GM12878 (cell line): ENCODE data around the gene CACNA1A. TPM values are rescaled to one million over a fixed set of nuclear protein-coding genes. Genes with fewer than 3 reads are reported as not detected.

Experiments
- ATAC-seq: fragments of 200-7000 bp; cut with Tn5 transposase; 3 replicates; pipeline ENCODE4 v1.9.1; 2020; ENCODE audit warnings: mild to moderate bottlenecking, moderate library complexity
- BruUV-seq: library from RNA; stranded (reverse); fragments of 400-500 nt; replicated peaks from 2 replicates; lab custom pipeline; 2021; lab: Mats Ljungman, UMichigan
- CTCF ChIA-PET: fragments of 300-600 bp; sonication (Branson Sonifier 250); formaldehyde crosslinking; extraction: SDS; loops from one replicate; lab custom pipeline; 2021; ENCODE audit warnings: inconsistent platforms; lab: Yijun Ruan, JAX
- POLR2A ChIA-PET: fragments of 350-600 bp; formaldehyde crosslinking; extraction: SDS; loops from one replicate; lab custom pipeline; 2021; ENCODE audit warnings: inconsistent platforms; lab: Charles Lee
- RAD21 ChIA-PET: fragments of 300-600 bp; sonication (Branson Sonifier 250); formaldehyde crosslinking; loops from one replicate; lab custom pipeline; 2023; ENCODE audit warnings: antibody characterized with exemption; ENCODE audit not compliant: unreplicated experiment; lab: Charles Lee
- SMC1A ChIA-PET: fragments of 300-600 bp; sonication (Branson Sonifier 250); formaldehyde crosslinking; loops from one replicate; lab custom pipeline; 2023; ENCODE audit not compliant: unreplicated experiment, uncharacterized antibody; lab: Charles Lee
- DNase-seq: peaks from one replicate; pipeline ENCODE4 v3.0.0-alpha.2; 2011; ENCODE audit warnings: low read depth, low spot score
- FAIRE-seq: peaks from 3 replicates; lab custom pipeline; 2011; peaks lifted over from hg19 to GRCh38; lab: Jason Lieb, UNC
- H2AFZ ChIP-seq: 2 replicates; pipeline ENCODE4 v1.6.0; 2011; ENCODE audit warnings: low read depth, low read length, control low read depth; ENCODE audit not compliant: control insufficient read depth
- H3K27ac ChIP-seq: 2 replicates; pipeline ENCODE4 v1.5.1; 2011; ENCODE audit warnings: control low read depth; ENCODE audit not compliant: control insufficient read depth, insufficient read depth
- H3K27me3 ChIP-seq, 2 experiments: replicated peaks in 1 of 2; 2 replicates each; pipeline versions ENCODE4 v1.6.0 to v1.6.1; 2011; ENCODE audit warnings: low read length in 1 of 2; ENCODE audit not compliant: control insufficient read depth in 2 of 2, insufficient read depth in 2 of 2
- H3K36me3 ChIP-seq, 2 experiments: 2 replicates each; pipeline ENCODE4 v1.5.1; 2011; ENCODE audit warnings: low read length in 1 of 2; ENCODE audit not compliant: control insufficient read depth in 2 of 2, insufficient read depth in 2 of 2
- H3K4me1 ChIP-seq: 2 replicates; pipeline ENCODE4 v1.6.1; 2011; ENCODE audit warnings: mild to moderate bottlenecking, low read length, moderate library complexity, mixed read lengths; ENCODE audit not compliant: control insufficient read depth, insufficient read depth
- H3K4me2 ChIP-seq: 2 replicates; pipeline ENCODE4 v1.6.0; 2011; ENCODE audit warnings: control low read depth; ENCODE audit not compliant: control insufficient read depth, insufficient read depth
- H3K4me3 ChIP-seq: fragments of 200-600 bp; sonication (generic); 2 replicates; pipeline ENCODE4 v1.5.1; 2016
- H3K79me2 ChIP-seq: 2 replicates; pipeline ENCODE4 v1.6.0; 2011; ENCODE audit warnings: low read length; ENCODE audit not compliant: control insufficient read depth, insufficient read depth
- H3K9ac ChIP-seq: 2 replicates; pipeline ENCODE4 v1.8.0; 2011; ENCODE audit warnings: low read length, control low read depth, mixed read lengths; ENCODE audit not compliant: control insufficient read depth, insufficient read depth
- H3K9me3 ChIP-seq: replicated peaks from 3 replicates; pipeline ENCODE4 v1.5.1; 2011; ENCODE audit warnings: mild to moderate bottlenecking, low read length; ENCODE audit not compliant: control insufficient read depth, insufficient read depth
- H4K20me1 ChIP-seq: 2 replicates; pipeline ENCODE4 v1.6.0; 2011; ENCODE audit not compliant: control insufficient read depth, insufficient read depth
- ATF7 ChIP-seq: fragments of 450-650 bp; IDR thresholded peaks from 2 replicates; pipeline ENCODE4 v1.6.1; 2016; ENCODE audit warnings: low read depth, mild to moderate bottlenecking
- JUNB ChIP-seq: IDR thresholded peaks from 2 replicates; pipeline ENCODE4 v1.6.1; 2016; ENCODE audit warnings: antibody characterized with exemption, mild to moderate bottlenecking
- JUND ChIP-seq: IDR thresholded peaks from 2 replicates; pipeline ENCODE4 v1.6.1; 2012; ENCODE audit warnings: low read depth, mild to moderate bottlenecking, low read length, improper control_type of control experiment, moderate library complexity
- NFYA ChIP-seq: IDR thresholded peaks from 2 replicates; pipeline ENCODE4 v1.6.1; 2011; ENCODE audit warnings: low read depth, mild to moderate bottlenecking, low read length, improper control_type of control experiment, borderline replicate concordance
- PAX5 ChIP-seq: IDR thresholded peaks from 2 replicates; pipeline ENCODE4 v1.6.1; 2011; ENCODE audit warnings: low read depth, low read length, borderline replicate concordance
- RBBP5 ChIP-seq: fragments of 200-600 bp; sonication (generic); conservative IDR thresholded peaks from 2 replicates; pipeline ENCODE4 v1.6.1; 2016
- SMAD5 ChIP-seq: IDR thresholded peaks from 2 replicates; pipeline ENCODE4 v1.6.1; 2016; ENCODE audit warnings: antibody characterized with exemption, low read depth
- SP1 ChIP-seq: IDR thresholded peaks from one replicate; pipeline ENCODE4 v1.6.1; 2011; ENCODE audit warnings: low read depth, low read length
- WGBS: methylation state at CpG from one replicate; pipeline ENCODE4 v1.1.6; 2016; ENCODE audit warnings: low lambda C conversion rate; ENCODE audit not compliant: insufficient replicate concordance, insufficient coverage; ENCODE audit errors: missing lambda C conversion rate; 5-methylcytosine and 5-hydroxymethylcytosine counted together
- in situ Hi-C: fragments of 300-500 bp; cut with MboI; formaldehyde crosslinking; loops from 9 replicates; pipeline ENCODE4 v1.14.3; 2018; ENCODE audit warnings: mixed read lengths
- intact Hi-C: fragments of 100-400 bp; cut with micrococcal nuclease; formaldehyde crosslinking; loops from one replicate; pipeline ENCODE4 v1.14.2; 2022; ENCODE audit not compliant: unreplicated experiment
- polyA plus RNA-seq, 11 experiments: library from polyadenylated mRNA; depleted of rRNA in 4 of 11; unstranded in 6 of 11; stranded (reverse) in 5 of 11; fragments of >200 nt; fragmentation: Nextera tagmentation in 4 of 11; fragmentation: Illumina TruSeq in 1 of 11; extraction: Ambion mirVana in 4 of 11; extraction: Trizol in 1 of 11; gene quantifications; 1 replicate in 1 of 11; 2 replicates in 10 of 11; pipeline versions ENCODE4 v1.2.1 to v1.2.3, GENCODE V29; 2011 to 2016; ENCODE audit warnings: inconsistent platforms in 2 of 11, missing spikeins in 2 of 11, low read depth in 1 of 11
- total RNA-seq, 4 experiments: library from RNA; depleted of rRNA in 3 of 4; stranded (reverse); fragments of >200 nt in 3 of 4; fragmentation: Illumina TruSeq in 1 of 4; extraction: Trizol in 1 of 4; gene quantifications; 2 replicates each; pipeline versions ENCODE4 v1.2.1 to v1.2.3, GENCODE V29; 2013 to 2021
- TF ChIP-seq, protein P1 (sequence below): fragments of 450-650 bp; IDR thresholded peaks from 2 replicates; pipeline ENCODE4 v1.6.1; 2017; ENCODE audit warnings: mild to moderate bottlenecking, low read depth, inconsistent platforms; ENCODE audit not compliant: poor library complexity, severe bottlenecking
- TF ChIP-seq, protein P2 (sequence below): fragments of 150-350 bp; IDR thresholded peaks from 2 replicates; pipeline ENCODE4 v1.6.1; 2014; ENCODE audit warnings: mild to moderate bottlenecking, low read depth, low read length
- TF ChIP-seq, protein P3 (sequence below): fragments of 450-650 bp; conservative IDR thresholded peaks from 2 replicates; pipeline ENCODE4 v1.6.1; 2017; ENCODE audit warnings: mild to moderate bottlenecking, moderate library complexity
- TF ChIP-seq, protein P4 (sequence below): IDR thresholded peaks from 2 replicates; pipeline ENCODE4 v1.6.1; 2011; ENCODE audit warnings: borderline replicate concordance, low read depth, mild to moderate bottlenecking, moderate library complexity, low read length; ENCODE audit not compliant: insufficient read depth, poor library complexity, severe bottlenecking
- TF ChIP-seq, protein P5 (sequence below): fragments of 450-650 bp; IDR thresholded peaks from 2 replicates; pipeline ENCODE4 v1.6.1; 2018; ENCODE audit warnings: borderline replicate concordance, mild to moderate bottlenecking; ENCODE audit not compliant: partially characterized antibody

Gene CACNA1A
- total and polyA plus RNA-seq, 10 of the 15 experiments (the other 5 are each of a cell fraction or from before 2014, with no cell fraction given): 1.1 to 4.4 (median 2.5) TPM

DNA sequence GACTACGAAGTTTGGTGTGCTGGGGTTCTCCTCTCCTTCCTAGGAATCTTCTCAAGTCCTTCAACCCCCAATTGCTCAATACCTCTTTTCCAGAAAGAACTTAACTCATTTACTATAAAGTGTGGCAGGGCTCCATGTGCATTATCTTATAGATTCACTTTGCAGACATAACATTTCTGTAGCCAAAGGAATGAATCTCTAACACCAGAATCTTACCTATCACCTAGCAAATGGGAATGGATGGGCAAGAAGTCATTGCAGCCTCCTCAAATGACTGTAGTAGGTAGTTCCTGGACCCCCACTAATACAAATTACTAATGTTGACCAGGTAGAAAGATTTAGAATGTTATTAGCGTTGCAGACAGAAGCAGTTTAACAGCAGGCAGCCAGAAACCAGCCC is 5.7 kb upstream of the CACNA1A start (continued):
- TF ChIP-seq SP1: no peak
- TF ChIP-seq, protein P1, sequence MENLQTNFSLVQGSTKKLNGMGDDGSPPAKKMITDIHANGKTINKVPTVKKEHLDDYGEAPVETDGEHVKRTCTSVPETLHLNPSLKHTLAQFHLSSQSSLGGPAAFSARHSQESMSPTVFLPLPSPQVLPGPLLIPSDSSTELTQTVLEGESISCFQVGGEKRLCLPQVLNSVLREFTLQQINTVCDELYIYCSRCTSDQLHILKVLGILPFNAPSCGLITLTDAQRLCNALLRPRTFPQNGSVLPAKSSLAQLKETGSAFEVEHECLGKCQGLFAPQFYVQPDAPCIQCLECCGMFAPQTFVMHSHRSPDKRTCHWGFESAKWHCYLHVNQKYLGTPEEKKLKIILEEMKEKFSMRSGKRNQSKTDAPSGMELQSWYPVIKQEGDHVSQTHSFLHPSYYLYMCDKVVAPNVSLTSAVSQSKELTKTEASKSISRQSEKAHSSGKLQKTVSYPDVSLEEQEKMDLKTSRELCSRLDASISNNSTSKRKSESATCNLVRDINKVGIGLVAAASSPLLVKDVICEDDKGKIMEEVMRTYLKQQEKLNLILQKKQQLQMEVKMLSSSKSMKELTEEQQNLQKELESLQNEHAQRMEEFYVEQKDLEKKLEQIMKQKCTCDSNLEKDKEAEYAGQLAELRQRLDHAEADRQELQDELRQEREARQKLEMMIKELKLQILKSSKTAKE: no peak
- no peak for TF ChIP-seq JUND
- no peak for TF ChIP-seq JUNB
- no peak for TF ChIP-seq SMAD5

DNA sequence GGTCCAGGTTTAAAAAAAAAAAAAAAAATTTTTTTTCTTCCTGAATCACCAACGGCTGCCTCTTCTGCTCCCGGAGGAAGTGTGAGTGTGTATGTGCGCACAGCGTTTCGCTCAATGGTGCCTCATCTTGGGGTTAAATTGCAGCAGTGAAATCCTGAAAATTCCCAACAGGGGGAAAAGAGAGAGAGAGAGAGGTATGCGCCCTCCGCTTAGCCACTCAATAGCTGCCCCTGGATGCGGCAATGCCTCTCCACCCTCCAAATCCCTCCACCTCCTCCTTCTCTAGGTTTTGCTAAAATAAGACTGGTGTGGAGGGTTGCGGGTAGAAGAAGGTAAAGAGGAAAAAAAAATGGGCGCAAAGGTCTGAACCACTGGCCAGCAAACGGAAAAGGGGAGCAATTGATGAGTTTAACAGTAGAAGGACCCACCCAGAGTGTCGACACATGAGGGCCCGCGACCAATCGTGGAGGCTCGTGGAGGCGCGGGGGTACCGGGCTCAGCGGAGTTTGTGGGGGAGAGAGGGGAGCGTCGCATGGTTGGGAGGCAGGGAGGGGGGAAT is 853 bp upstream of the CACNA1A start:
- intact Hi-C loops: no loop called here
- no peak overlapping the region for H3K4me3 ChIP-seq
- POLR2A ChIA-PET: no interaction called here
- no peak overlapping the region for H3K27ac ChIP-seq
- peaks cover 0 to 2% of the 10 kb centered on the region in 2 experiments; a peak in 2 of 4 replicates for H3K27me3 ChIP-seq
- H4K20me1 ChIP-seq: no peaks in the 10 kb centered on the region
- DNase-seq: no peak
- CTCF ChIA-PET: no interaction called here
- in situ Hi-C loops: no loop called here
- H3K9ac ChIP-seq: no peak overlapping the region
- H3K36me3 ChIP-seq: no peaks in the 10 kb centered on the region
- 39% methylated on average over 16 of the region's 22 CpGs for WGBS
- H3K4me1 ChIP-seq: no peaks in the 10 kb centered on the region
- H3K9me3 ChIP-seq: no peaks in the 10 kb centered on the region; the same call in 2 of the 3 replicates
- no peaks in the 10 kb centered on the region for H3K79me2 ChIP-seq
- no peak for ATAC-seq
- SMC1A ChIA-PET: no interaction called here
- FAIRE-seq: no peak
- no peak overlapping the region for H3K4me2 ChIP-seq
- H2AFZ ChIP-seq: no peak overlapping the region
- RAD21 ChIA-PET: no interaction called here
- no TSS peak for BruUV-seq
- TF ChIP-seq RBBP5: no peak
- TF ChIP-seq, protein P2, sequence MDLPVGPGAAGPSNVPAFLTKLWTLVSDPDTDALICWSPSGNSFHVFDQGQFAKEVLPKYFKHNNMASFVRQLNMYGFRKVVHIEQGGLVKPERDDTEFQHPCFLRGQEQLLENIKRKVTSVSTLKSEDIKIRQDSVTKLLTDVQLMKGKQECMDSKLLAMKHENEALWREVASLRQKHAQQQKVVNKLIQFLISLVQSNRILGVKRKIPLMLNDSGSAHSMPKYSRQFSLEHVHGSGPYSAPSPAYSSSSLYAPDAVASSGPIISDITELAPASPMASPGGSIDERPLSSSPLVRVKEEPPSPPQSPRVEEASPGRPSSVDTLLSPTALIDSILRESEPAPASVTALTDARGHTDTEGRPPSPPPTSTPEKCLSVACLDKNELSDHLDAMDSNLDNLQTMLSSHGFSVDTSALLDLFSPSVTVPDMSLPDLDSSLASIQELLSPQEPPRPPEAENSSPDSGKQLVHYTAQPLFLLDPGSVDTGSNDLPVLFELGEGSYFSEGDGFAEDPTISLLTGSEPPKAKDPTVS: no peak
- TF ChIP-seq ATF7: no peak
- TF ChIP-seq, protein P3, sequence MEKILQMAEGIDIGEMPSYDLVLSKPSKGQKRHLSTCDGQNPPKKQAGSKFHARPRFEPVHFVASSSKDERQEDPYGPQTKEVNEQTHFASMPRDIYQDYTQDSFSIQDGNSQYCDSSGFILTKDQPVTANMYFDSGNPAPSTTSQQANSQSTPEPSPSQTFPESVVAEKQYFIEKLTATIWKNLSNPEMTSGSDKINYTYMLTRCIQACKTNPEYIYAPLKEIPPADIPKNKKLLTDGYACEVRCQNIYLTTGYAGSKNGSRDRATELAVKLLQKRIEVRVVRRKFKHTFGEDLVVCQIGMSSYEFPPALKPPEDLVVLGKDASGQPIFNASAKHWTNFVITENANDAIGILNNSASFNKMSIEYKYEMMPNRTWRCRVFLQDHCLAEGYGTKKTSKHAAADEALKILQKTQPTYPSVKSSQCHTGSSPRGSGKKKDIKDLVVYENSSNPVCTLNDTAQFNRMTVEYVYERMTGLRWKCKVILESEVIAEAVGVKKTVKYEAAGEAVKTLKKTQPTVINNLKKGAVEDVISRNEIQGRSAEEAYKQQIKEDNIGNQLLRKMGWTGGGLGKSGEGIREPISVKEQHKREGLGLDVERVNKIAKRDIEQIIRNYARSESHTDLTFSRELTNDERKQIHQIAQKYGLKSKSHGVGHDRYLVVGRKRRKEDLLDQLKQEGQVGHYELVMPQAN: no peak
- TF ChIP-seq, protein P4, sequence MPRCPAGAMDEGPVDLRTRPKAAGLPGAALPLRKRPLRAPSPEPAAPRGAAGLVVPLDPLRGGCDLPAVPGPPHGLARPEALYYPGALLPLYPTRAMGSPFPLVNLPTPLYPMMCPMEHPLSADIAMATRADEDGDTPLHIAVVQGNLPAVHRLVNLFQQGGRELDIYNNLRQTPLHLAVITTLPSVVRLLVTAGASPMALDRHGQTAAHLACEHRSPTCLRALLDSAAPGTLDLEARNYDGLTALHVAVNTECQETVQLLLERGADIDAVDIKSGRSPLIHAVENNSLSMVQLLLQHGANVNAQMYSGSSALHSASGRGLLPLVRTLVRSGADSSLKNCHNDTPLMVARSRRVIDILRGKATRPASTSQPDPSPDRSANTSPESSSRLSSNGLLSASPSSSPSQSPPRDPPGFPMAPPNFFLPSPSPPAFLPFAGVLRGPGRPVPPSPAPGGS: no peak
- TF ChIP-seq PAX5: no peak
- TF ChIP-seq, protein P5, sequence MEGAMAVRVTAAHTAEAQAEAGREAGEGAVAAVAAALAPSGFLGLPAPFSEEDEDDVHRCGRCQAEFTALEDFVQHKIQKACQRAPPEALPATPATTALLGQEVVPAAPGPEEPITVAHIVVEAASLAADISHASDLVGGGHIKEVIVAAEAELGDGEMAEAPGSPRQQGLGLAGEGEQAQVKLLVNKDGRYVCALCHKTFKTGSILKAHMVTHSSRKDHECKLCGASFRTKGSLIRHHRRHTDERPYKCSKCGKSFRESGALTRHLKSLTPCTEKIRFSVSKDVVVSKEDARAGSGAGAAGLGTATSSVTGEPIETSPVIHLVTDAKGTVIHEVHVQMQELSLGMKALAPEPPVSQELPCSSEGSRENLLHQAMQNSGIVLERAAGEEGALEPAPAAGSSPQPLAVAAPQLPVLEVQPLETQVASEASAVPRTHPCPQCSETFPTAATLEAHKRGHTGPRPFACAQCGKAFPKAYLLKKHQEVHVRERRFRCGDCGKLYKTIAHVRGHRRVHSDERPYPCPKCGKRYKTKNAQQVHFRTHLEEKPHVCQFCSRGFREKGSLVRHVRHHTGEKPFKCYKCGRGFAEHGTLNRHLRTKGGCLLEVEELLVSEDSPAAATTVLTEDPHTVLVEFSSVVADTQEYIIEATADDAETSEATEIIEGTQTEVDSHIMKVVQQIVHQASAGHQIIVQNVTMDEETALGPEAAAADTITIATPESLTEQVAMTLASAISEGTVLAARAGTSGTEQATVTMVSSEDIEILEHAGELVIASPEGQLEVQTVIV: no peak
- no peak for TF ChIP-seq NFYA
